Stimulated activated CD8-positive, alpha-beta memory T cell treated with anti-CD3 and anti-CD28 coated beads, Interleukin-4, amount 100 ng/mL, for 1 hour (primary cell): ENCODE results near the gene SVBP.

Source experiments
- DNase-seq, 2 donors: peaks; one replicate each; pipeline ENCODE4 v3.0.0-alpha.2; 2020; ENCODE audit warnings: low read depth in 2 of 2, low spot score in 1 of 2

The SVBP gene

DNA sequence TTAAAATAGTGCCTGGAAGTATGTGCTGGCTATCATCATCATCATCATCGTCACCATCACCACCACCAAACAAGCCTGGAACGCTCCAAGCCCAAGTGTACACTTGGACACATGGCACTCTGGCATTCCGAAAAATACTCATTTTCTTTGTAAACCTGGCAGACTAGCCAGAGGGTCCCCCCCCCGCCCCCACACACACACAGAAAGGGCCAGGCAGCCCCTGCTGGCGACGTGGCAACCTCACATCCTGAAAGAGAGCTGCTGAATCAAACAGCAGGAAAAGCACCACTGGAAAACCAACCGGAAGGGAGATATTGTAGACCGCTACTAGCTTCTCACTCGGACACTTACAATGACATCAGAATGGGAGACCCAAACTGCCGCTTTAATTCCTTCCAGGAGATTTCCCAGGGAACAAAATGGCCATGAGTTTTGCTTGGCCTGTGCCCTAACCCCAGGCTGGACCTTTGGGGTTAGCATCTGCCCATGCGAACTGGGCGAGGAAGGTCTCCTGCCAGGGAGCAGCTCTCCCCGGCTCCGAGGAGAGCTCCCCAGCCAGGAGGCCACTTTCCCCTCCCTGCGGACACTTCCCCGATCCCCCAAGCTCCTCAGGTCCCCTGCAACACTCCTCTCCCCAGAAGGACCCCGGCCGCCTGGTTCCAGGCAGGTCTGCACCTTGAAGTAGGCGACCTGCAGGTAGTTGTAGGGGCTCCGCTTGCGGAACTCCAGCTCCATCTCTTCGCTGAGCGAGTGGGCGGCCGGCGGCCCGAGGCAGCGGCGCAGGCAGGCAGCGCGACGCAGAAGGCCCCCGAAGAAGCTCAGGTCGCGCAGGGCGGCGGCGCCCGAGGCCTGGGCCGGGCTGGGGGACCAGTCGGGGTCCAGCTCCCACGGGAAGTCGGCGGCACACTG is 51.1 kb downstream of the SVBP start:
- no peak for DNase-seq

DNA sequence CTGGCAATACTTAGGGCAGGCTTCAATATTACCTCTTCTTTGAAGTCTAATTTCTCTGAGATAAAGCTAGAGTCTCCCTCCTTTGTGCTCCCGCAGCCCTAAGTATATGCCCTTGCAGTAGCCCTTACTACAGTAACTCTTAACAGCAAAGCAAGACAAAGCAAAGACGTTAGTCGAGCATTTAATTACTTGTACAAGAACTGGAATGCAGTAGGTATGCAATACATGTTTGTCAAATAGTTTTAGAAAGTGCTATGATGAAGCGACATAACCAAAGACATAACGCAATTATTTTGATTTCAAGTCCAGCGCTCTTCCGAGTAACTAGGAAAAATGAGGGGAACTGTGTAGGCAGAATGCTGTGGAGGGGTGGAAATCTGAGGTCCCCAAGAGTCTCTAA is 51.9 kb downstream of the SVBP start:
- DNase-seq, result no peak

DNA sequence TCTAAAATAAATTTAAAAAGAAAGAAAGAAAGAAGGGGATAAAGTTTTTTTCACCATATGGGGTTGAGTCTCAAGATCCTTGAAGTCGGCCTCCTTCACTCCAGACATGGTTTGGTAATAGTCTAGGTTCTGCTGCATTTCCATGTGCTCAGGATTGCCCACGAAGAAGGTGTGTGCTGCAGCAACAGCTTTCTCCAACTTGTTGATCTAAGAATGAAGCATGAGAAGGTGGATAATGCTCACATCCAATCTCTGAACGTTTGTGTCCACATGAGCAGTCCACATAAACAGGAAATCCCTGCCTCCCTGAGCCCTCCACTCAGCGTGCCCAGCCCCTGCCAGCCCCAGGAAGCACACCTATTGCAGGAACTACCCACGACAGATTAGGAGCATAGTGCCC is 54.9 kb downstream of the SVBP start:
- no peak for DNase-seq

DNA sequence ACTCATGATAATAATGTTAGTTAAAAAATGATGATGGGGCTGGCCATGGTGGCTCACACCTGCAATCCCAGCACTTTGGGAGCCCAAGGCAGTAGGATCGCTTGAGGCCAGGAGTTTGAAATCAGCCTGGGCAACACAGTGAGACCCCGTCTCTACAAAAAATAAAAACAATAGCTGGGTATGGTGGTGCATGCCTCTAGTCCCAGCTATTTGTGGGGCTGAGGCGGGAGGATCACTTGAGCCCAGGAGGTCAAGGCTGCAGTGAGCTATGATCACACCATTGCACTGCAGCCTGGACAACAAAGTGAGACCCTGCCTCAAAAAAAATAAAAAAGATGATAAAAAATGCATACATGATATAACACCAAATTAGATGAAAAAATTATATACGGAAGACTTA is 55.6 kb downstream of the SVBP start:
- DNase-seq, result no peak

- no peak for DNase-seq
Measured at GRCh38 chr1:42759114-42759513, 58.1 kb downstream of the SVBP start.

DNA sequence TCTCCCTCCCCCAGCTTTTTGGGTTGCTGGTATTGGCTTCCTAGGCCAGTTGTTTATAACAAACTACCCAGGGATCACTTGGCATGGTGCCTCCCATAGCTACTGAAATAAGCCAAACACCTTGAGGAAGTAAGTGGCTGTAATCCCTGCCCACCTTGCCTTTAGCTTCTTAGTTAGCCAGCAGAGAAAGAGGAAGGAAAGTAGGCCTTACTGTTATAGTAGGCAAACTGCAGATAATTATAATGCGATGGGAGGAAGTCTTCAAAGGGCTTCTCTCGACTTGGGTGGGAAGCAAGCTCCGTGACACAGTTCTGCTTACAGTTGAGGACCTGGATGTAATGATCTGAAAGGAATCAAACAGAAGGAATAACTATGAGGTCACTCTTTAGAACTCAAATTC is 58.6 kb downstream of the SVBP start:
- no peak for DNase-seq

- DNase-seq, result no peak
Measured at GRCh38 chr1:42757892-42758275, 59.3 kb downstream of the SVBP start.
